ENCODE measurements around the gene HTR1D. TPM values are rescaled to one million over a fixed set of nuclear protein-coding genes. Genes with fewer than 3 reads are reported as not detected.

The HTR1D gene
- total RNA-seq, 1 donor from 2014 or later: not detected

DNA sequence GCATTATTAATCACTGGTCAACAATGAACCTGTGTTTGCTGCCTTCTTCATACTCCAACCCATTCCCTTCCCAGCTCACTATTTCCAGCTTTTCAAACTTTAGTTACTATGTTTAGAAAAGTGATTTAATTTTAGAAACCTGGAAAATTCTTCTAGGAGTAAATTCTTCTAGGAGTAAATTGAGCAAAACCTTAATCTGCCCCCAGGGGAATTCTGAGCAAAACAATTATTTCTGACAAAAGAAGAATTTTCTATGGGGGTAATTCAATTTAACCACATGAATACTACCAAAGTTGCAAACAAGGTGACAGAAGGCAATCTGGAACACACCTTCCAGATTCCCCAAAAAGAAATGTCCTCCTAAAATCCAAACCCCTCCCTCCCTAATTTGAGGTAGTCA is 50.4 kb downstream of the HTR1D start:
- DNase-seq (ENCODE audit: low spot score): no peak
- intact Hi-C loops (cut with DNase I): loop anchor here (5.0 kb wide), 1 partner anchor 45 kb away; no protein-coding TSS in a partner anchor

DNA sequence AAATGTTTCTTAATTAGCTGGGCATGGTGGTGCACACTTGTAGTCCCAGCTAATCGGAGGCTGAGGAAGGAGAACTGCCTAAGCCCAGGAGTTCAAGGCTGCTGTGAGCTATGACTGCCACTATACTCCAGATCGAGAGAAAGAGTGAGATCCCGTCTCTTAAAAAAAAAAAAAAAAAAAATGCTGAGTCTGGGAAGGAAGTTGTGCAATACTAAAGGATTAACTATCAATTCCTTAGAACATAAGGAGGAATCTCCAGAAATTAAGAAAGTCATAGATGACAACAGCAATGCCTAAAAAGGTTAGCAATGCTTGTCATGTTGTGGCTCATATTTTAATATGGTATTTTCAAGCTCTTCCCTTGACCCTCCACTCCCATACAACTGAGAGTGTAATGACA is 53.9 kb downstream of the HTR1D start:
- intact Hi-C loops (cut with DNase I): no loop called here
- DNase-seq (ENCODE audit: low spot score): no peak

DNA sequence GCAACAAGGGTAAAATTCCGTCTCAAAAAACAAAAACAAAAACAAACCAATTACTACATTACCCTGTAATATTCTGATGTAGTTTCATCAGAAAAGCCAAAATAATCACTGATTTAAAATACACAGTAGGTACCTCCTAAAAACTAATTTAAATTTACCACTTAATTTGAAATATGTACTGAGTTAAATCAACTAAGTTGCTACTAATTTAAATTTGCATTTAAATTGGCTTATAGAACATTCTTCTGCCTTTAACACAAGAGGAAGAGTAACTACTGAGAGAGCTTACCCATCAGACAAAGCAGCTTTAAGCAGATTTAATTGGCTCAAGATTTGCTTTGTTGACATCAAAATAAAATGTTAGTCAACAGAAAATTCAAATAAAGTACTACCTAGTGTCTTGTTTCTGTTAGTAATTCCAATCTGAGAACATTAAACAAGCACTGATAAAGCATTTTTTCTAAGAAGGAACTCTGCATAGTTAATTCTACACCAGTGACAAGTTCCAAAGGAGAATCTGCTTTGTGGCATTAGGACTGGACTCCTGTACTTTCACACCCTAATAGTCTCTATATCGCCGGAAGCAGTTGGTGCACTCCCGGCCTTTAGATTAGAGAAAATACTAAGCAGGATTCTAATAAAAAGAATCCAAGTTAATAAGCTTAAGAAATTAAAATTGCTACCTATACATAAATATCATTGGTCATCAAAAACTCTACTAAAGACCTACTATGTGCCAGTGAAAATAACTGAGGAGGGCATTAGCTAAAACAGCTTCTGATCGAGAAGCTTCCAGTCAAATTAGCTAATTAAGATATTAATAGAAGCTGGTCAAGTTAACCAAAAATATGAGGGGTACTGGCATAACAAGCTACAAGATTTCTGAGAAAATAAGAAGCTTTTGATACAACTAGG is 57.1 kb downstream of the HTR1D start:
- intact Hi-C loops (cut with DNase I): no loop called here
- DNase-seq (ENCODE audit: low spot score): no peak

- intact Hi-C loops (cut with DNase I): no loop called here
- no peak for DNase-seq (ENCODE audit: low spot score)
These were observed 60.4 kb downstream of the HTR1D start for GRCh38 chr1:23156940-23157339.

DNA sequence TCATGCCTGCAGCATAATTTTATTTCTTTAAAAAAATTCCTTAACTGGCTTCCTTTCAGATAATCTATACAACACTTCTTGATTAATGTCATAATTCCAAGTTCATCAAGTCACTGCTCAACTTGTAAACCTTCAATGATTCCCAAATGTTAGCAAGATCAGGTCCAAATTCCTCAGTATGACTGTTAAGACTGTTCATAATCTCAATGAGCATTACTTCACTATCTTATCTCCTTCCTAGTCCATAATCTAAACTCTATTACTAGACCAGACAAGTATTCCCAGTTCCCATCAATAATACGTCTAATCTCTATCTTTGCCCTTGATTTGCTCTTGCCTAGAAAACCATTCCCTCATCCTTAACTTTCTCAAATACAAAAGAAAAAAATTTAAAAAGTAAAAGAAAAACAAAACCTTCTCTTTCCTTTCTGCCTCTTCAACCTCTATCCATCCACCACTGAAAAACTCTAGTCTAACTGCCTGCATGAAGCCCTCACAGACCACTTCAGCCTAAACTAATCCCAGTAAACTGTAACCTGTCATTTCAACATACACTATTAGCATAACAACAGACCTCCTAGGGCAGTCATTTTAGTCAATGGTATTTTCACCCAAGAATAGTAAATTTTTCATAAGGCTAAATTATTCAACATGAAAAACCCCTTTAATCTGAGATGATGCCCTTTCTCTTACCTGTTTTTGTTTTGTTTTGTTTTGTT is 64.2 kb downstream of the HTR1D start:
- DNase-seq (ENCODE audit: low spot score): no peak
- intact Hi-C loops (cut with DNase I): no loop called here

DNA sequence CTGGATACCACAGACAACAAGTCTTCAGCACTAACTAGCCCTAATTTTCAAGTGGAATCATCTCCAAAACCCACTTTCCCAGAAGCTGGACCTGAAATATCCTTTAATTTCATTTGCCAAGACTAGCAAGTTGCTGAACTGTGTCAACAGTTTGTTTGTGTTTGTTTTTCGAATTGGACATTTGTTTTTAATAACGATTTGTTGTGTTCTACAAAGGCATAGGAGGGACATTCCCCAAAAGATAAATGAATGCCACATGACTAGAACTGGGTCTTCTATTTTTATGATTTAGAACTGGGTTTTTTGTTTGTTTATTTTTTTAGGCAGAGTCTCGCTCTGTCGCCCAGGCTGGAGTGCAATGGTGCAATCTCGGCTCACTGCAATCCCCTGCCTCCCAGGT is 66.6 kb downstream of the HTR1D start:
- no peak for DNase-seq (ENCODE audit: low spot score)
- intact Hi-C loops (cut with DNase I): no loop called here

GRCh38 chr1:23150125-23150524 is 67.2 kb downstream of the HTR1D start:
- no peak for DNase-seq (ENCODE audit: low spot score)
- intact Hi-C loops (cut with DNase I): no loop called here

- no peak for DNase-seq (ENCODE audit: low spot score)
- intact Hi-C loops (cut with DNase I): no loop called here
These were observed 68.2 kb downstream of the HTR1D start for GRCh38 chr1:23149114-23149513.

GRCh38 chr1:23148084-23148483 is 69.2 kb downstream of the HTR1D start:
- no peak for DNase-seq (ENCODE audit: low spot score)
- intact Hi-C loops (cut with DNase I): no loop called here

Other genes with a start within 250 kb of the HTR1D start
- gene LACTBL1, start 244.6 kb downstream of the HTR1D start, total RNA-seq: not detected
- gene TEX46, start 201.7 kb downstream of the HTR1D start, total RNA-seq: not detected
- gene KDM1A, start 198.0 kb downstream of the HTR1D start, total RNA-seq: 25.8 TPM
- gene LUZP1, start 48.6 kb downstream of the HTR1D start, total RNA-seq: 46.5 TPM
- gene HNRNPR, start 126.8 kb upstream of the HTR1D start, total RNA-seq: 67.3 TPM
- gene ZNF436, start 152.3 kb upstream of the HTR1D start, total RNA-seq: 19.8 TPM
- 46.0 TPM for gene TCEA3, start 207.2 kb upstream of the HTR1D start, total RNA-seq